ENCODE data around the gene CLPTM1.

DNA sequence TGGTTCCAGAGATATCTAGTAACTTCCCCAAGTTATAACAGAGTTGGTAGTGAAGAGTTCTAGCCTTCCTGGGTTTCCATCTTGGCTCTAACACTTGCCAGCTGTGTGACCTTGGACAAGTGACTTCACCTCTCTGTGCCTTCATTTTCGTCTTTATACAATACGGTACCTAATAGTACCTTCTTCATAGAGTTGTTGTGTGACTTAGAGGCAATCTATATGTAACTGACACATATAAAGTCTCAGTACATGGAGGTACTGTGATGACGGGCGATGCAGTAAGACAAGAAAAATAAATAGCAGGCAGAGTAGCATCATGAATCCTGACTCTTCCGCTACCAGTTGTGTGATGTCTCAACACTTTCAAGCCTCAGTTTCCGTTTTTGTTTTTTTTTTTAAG, 75.6 kb downstream of the CLPTM1 start:
- TF ChIP-seq, protein P1, sequence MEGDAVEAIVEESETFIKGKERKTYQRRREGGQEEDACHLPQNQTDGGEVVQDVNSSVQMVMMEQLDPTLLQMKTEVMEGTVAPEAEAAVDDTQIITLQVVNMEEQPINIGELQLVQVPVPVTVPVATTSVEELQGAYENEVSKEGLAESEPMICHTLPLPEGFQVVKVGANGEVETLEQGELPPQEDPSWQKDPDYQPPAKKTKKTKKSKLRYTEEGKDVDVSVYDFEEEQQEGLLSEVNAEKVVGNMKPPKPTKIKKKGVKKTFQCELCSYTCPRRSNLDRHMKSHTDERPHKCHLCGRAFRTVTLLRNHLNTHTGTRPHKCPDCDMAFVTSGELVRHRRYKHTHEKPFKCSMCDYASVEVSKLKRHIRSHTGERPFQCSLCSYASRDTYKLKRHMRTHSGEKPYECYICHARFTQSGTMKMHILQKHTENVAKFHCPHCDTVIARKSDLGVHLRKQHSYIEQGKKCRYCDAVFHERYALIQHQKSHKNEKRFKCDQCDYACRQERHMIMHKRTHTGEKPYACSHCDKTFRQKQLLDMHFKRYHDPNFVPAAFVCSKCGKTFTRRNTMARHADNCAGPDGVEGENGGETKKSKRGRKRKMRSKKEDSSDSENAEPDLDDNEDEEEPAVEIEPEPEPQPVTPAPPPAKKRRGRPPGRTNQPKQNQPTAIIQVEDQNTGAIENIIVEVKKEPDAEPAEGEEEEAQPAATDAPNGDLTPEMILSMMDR (IDR thresholded peaks at IDR 0.05; ENCODE audit: extremely low read depth in 1 of 2, insufficient read depth in 1 of 2, low read depth in 1 of 2, low read length in 2 of 2) = no peak
- TF ChIP-seq JUN (IDR thresholded peaks at IDR 0.05; ENCODE audit: borderline replicate concordance, insufficient read depth, insufficient read length, low read depth) (no peak), POLR2A (IDR thresholded peaks at IDR 0.05; ENCODE audit: low read depth, low read length) (no peak)

Measured in endothelial cell of umbilical vein (primary cell).